ENCODE results near the gene NDST1. TPM values are rescaled to one million over a fixed set of nuclear protein-coding genes. Genes with fewer than 3 reads are reported as not detected.
"Not testable (repeated sequence)": the region's sequence is repeated elsewhere in the genome, so short reads cannot be mapped to it uniquely, and the experiment has no call there.

NDST1 gene
- polyA plus RNA-seq, 1 donor = 46.9 TPM

GRCh38 chr5:150508277-150508640, 328 bp downstream of the NDST1 start:
- no peak for DNase-seq (ENCODE audit: low read depth)

DNA sequence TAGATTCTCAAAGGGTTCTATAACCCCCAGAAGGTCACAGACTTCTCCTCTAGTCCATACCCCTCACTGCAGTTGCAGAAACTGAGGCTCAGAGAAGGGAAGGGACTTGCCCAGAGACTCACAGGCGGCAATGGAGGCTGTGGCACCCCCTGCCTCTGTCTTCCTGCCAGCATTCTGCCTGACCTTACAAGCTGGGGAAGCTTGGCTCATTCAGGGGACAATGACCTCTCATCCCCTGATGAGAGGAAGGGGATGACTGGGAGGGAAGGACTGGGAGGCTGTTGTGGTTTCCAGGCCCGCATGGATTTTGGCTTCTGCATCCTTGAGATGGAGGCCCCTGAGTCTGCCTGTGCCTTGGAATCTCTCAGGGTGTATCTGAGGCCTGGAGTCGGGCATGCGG, 897 bp downstream of the NDST1 start:
- DNase-seq (ENCODE audit: low read depth) = no peak

DNA sequence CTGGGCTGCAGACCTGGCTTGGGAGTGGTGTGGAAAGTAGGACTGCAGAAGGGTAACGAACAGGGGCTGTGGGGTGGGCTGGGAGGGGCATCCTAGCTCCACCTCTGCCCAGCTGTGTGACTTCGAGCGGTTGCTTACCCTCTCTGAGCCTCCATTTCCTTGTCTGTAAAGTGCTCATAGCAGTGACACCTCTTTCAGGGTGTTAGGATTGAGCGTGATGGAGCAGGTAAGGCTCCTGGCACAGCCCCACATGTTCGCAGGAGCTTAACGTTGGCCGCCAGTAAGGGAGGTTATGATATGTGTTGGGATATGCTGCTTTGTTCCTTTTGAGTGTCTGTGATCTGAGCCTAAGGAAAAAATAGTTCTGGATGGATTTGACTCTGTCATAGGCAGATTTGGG, 2.1 kb downstream of the NDST1 start:
- DNase-seq (ENCODE audit: low read depth) = no peak

DNA sequence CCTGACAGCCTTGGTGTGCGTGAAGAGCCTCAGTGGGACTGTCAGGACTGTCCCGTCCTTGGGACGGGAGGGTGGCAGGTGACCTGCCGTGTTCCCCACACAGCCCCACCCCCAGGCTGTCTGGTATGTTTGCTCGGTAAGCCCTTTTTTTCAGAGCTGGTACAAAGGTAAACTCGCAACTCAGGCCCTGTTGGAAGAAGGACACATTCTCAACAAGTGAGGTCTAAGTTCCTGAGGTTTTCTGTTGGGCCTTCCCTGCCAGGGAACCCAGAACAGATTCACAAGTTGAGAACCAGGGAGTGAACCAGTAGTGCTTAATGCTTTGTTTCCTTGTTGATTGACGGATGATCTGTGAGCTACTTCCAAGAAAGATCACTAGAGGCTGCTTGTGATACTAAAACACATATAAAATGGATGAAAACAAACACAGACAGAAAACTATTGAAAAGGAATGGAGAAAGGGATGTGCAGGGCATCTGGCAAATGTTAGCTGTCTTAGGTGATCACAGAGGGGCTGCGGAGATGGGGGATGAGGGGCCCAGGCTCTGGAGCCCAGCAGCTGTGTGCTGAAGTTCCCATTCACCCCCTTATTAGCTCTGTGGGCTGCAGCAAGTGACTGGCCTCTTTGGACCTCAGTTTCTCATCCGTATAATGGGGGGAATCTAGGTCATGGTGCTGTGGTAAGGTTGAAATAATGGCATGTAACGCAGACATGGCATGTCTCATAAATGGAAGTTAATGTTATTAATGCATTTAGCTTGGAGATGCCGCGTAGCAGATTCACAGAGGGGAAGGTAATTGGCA, 2.7 kb downstream of the NDST1 start:
- no peak for DNase-seq (ENCODE audit: low read depth)

- no peak for DNase-seq (ENCODE audit: low read depth)
Measured at GRCh38 chr5:150511578-150512367, 3.8 kb downstream of the NDST1 start.

DNA sequence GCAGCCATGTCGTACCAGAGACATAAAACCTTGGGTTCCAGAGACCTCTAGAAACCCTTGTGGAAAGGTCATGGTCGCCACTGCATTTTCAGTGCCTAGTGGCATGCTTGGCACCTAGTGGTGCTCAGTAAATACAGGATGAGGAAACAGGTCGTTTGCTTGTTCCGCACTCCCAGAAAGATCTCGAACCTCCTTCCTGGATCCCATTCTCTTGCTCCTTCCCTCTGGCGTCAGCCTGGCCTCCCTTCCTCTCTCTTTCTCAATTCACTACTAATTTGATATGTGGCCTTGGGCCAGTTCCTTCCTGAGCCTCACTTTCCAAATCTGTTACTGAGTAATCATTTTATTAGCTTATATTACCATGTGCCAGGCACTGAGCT, 4.4 kb downstream of the NDST1 start:
- no peak for DNase-seq (ENCODE audit: low read depth)

- no peak for DNase-seq (ENCODE audit: low read depth)
Measured at GRCh38 chr5:150513375-150514309, 5.7 kb downstream of the NDST1 start.

DNA sequence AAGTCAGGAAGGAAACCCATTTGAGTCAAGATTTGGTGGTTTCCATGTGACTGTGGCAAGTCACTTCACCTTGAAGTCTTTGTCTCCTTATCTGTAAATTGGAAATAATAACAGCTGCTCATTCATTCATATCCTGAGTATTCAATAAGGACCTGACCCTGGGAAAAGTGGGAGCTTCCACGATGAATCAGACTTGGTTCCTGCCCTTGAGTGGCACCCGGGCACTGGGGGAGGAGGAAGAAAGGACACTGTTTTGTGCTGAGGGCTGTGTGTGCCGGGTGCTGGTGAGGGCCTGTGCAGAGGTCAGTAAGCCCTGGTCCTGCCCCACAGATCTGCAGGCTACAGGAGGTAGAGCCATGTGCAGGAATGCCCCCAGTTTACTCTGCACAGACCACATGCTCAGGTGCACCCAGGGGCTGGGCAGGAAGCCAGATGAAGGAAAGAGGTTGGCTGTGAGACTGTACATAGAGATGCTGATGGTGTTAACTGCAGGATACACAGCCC, 6.8 kb downstream of the NDST1 start:
- no peak for DNase-seq (ENCODE audit: low read depth)

DNA sequence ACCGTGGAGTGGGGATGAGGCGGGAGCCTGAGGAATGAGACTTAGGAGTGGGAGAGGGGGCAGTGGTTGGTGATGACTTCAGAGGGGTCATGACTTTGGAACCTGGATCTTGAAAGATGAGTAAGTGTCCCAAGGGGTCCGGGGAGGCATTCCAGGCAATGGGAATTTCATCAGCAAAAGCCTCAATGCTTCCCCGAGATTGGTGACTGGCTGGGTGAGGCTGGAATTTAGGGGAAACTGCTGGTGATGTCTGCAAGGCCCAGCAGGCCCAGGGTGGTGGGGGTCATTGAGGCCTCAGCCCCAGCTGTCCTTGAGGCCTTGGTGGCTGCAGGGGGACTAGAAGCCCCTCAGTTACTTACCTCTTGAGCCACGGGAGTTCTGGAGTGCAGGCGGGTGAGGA, 7.5 kb downstream of the NDST1 start:
- DNase-seq (ENCODE audit: low read depth) = no peak

DNA sequence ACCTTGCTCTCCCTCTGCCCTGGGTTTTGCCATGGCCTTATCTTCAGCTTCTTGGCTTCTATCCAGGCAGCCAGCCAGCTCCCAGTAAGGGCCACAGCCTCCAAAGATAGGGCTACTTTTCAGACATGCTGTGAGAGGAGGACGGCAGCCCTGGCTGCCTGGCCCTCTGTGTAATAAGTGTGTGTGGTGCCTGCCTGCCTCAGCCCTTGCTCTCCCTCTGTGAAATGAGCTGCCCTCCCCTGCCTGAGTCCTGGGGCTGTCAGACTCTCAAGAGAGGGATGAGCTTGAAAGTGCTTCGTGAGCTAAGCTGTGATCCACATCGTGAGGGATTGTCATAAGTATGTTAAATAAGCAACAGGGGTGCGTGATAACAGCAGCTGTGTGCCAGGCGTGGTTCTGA, 8.1 kb downstream of the NDST1 start:
- DNase-seq (ENCODE audit: low read depth) = no peak

DNA sequence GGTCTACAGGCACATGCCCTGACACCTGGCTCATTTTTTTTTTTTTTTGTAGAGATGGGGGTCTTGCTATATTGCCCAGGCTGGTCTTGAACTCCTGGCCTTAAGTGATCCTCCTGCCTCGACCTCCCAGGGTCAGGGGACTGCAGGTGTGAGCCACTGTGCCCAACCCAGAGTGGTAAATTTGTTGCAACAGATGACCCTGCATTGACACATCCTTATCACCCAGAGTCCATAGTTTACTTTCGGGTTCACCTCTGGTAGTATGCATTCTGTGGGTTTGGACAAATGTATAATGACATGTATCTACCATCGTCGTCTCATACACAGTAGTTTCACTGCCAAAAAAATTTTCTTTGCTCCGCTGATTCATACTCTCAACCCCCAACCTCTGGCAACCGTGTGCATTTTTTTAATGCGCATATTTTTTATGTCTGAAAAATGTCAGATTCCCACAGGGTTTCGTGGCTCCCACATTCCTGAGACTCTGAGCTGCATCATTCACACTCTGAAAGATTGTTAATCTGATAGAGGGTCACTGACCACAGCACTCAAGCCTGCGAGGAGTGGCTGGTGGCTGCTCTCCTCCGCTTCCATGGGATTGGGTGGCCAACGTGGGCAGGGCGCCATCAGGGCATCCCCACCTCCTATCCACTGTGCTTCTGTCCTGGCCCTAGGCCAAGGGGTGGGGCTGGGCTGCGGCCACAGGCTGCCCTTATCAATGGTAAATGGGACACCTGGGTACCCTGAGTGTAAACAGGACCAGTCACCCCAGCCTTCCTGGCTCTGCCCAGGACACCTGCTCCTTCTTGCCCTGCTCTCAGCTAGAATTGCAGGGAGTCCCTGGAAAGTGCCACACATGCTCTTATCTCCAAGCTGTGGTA, 9.6 kb downstream of the NDST1 start:
- no peak for DNase-seq (ENCODE audit: low read depth)

- DNase-seq (ENCODE audit: low read depth) = not testable (repeated sequence)
Measured at GRCh38 chr5:150518712-150519559, 11.0 kb downstream of the NDST1 start.

- no peak for DNase-seq (ENCODE audit: low read depth)
Measured at GRCh38 chr5:150519560-150519945, 11.6 kb downstream of the NDST1 start.

DNA sequence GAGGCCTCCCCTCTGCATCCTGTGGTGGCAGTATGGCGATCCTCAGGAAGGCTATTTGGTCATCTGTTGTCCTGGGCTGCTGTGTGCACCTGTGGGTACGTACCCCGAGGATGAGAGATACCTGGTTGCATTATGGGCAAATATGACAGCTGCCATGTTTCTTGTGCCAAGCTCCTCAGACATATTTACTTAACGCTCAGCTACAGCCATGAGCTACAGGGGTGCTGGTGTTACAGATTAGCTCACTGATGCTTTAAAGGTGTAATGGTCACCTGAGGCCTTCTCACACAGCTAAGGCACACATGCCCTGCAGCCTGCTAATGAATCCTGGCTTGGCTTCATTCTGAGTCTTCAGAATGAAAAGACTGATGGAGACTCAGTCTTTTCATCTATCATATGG, 12.0 kb downstream of the NDST1 start:
- DNase-seq (ENCODE audit: low read depth) = no peak

DNA sequence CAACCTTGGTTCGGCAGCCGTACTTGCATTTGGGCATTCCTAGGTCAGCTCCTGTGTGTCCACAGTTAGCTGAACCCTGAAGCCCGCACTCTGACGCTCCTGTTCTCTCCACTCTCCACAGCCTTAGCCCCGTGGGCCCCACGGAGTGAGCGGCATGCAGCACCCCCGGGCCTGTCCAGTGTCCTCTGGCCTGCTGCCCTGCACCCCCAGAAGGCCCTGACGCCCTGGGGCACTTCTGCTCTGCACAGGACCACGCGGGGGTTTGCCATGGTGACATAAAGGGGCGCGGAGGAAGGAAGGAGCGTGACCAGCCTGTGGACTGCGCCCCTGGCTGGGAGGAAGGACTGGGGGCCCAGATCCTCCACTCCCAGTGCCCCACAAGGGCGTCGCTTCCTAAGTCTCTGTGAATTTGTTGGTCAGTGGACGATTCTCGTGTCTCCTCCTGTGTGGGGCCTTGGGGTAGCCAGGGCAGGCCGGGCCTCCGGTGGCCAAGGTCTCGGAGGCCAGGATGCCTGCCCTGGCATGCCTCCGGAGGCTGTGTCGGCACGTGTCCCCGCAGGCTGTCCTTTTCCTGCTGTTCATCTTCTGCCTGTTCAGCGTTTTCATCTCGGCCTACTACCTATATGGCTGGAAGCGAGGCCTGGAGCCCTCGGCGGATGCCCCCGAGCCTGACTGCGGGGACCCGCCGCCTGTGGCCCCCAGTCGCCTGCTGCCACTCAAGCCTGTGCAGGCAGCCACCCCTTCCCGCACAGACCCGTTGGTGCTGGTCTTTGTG, 13.0 kb downstream of the NDST1 start:
- DNase-seq (ENCODE audit: low read depth) = no peak

- DNase-seq (ENCODE audit: low read depth) = no peak
Measured at GRCh38 chr5:150521522-150521817, 13.5 kb downstream of the NDST1 start.

DNA sequence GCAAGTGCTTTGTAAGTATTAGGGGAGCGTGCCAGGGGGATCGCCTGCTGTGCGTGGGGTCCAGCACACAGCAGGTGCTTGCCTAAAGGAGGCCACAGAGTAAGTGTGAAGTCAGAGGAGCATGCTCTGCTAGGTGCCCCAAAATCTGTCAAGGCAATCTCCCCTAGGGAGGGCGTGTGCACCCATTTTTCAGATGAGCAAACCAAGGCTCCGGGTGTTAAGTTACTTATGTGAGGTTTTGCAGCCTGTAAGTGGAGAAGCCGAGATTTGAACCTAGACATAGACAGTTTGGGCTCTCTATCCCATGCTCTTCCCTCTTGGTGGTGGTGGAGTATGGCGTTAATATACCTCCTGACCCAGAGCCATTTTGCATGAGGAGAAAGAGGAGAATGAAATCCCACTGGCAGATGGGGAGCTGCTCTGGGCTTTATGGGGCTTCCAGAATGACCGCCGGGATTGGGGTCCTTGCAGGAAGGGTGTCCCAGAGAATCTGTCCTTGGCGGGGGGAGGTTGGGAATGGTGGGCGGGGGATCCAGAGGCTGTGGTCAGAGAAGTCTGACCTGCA, 14.1 kb downstream of the NDST1 start:
- DNase-seq (ENCODE audit: low read depth) = no peak

DNA sequence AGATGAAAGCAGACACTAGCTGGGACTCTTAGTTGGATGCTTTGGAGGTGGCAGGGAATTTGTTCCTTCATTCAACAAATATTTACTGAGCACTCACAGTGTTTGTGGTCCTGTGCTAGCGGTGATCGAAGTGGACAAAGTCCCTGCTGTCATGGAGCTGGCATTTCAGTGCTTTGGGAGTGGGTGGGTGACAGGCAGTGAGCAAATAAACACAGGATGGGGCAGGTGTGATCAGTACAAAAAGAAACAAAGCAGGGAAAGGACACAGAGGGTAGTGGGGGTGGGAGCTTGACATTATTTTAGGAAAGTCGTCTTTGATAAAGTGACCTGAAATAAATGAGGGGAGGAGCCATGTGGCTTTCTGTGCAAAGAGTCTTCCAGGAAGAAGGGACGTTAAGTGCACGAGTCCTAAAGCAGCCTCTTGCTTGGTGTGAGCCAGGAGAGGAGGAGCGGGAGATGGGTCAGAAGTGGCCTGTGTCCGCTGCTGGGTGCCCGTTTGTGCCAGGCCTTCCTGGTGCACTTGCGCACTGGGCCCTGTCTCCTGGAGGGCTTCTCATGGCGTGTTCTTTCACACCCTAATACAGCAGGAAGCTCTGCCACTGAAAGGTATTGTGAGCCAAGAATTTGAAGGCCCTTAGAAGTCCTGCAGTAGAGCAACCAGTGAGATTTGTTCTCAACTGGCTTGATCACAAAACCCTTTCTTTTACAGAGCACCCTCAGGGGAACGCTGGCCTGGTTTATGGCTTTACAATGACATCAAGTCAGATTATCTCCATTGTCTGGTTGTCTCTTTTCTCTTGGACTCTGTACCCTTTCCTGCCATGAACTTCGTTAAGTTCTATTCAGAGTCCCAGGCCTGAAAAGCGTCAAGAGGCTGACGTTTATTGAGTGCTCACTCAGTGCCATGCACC, 14.8 kb downstream of the NDST1 start:
- DNase-seq (ENCODE audit: low read depth) = no peak

Data from forelimb muscle (tissue), 1 donor.